Left ventricle myocardium inferior (tissue), 1 donor: ENCODE measurements around the gene SPINDOC. TPM values are rescaled to one million over a fixed set of nuclear protein-coding genes. Genes with fewer than 3 reads are reported as not detected.
"Not testable (repeated sequence)": the region's sequence is repeated elsewhere in the genome, so short reads cannot be mapped to it uniquely, and the experiment has no call there.

Experiments
- DNase-seq: peaks from one replicate; pipeline ENCODE4 v3.0.0-alpha.2; 2020
- H3K27ac ChIP-seq: fragments of 200-600 bp; replicated peaks from 2 replicates; pipeline ENCODE4 v1.8.0; 2021
- H3K27me3 ChIP-seq: fragments of 200-600 bp; 2 replicates; pipeline ENCODE4 v1.8.0; 2021; ENCODE audit warnings: low read depth
- H3K36me3 ChIP-seq: fragments of 200-600 bp; 2 replicates; pipeline ENCODE4 v1.8.0; 2021
- H3K4me1 ChIP-seq: fragments of 200-600 bp; 2 replicates; pipeline ENCODE4 v1.8.0; 2021
- H3K4me3 ChIP-seq: fragments of 200-600 bp; 2 replicates; pipeline ENCODE4 v1.8.0; 2021; ENCODE audit warnings: mild to moderate bottlenecking, moderate library complexity
- H3K9me3 ChIP-seq: fragments of 200-600 bp; replicated peaks from 2 replicates; pipeline ENCODE4 v1.8.0; 2021
- intact Hi-C: fragments of 100-400 bp; cut with micrococcal nuclease; formaldehyde crosslinking; loops from one replicate; pipeline ENCODE4 v1.11.0; 2022
- total RNA-seq: library from RNA; stranded (reverse); fragmentation: NEBNext Ultra II Directional; extraction: Animal tissue kit (Norgen Biotek cat#: 25700); gene quantifications from one replicate; pipeline ENCODE4 v1.2.1, GENCODE V29; 2021
- TF ChIP-seq, protein P1 (sequence below): fragments of 200-600 bp; IDR thresholded peaks from 2 replicates; pipeline ENCODE4 v1.8.0; 2021; ENCODE audit warnings: antibody characterized with exemption, mild to moderate bottlenecking, borderline replicate concordance
- donor health status: DM: no; HTN: yes; CAD: no; lungs with severe emphysema.

SPINDOC gene
- total RNA-seq, 1 donor from 2014 or later, result 14.0 TPM

DNA sequence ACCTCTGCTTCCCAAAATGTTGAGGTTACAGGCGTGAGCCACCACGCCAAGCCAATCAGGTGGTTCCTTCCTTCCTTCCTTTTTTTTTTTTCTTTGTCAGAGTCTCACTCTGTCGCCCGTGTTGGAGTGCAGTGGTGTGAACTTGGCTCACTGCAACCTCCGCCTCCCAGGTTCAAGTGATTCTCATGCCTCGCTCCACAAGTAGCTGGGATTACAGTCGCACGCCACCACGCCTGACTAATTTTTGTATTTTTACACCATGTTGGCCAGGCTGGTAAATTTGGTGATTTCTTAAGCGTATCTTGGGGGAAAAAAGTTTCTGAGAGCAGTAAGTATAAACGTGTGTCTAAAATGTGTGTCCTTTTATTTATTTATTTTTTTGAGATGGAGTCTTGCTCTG lies 18.2 kb upstream of the SPINDOC start:
- H3K27ac ChIP-seq, result no peak overlapping the region
- TF ChIP-seq, protein P1, sequence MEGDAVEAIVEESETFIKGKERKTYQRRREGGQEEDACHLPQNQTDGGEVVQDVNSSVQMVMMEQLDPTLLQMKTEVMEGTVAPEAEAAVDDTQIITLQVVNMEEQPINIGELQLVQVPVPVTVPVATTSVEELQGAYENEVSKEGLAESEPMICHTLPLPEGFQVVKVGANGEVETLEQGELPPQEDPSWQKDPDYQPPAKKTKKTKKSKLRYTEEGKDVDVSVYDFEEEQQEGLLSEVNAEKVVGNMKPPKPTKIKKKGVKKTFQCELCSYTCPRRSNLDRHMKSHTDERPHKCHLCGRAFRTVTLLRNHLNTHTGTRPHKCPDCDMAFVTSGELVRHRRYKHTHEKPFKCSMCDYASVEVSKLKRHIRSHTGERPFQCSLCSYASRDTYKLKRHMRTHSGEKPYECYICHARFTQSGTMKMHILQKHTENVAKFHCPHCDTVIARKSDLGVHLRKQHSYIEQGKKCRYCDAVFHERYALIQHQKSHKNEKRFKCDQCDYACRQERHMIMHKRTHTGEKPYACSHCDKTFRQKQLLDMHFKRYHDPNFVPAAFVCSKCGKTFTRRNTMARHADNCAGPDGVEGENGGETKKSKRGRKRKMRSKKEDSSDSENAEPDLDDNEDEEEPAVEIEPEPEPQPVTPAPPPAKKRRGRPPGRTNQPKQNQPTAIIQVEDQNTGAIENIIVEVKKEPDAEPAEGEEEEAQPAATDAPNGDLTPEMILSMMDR, result no peak
- H3K4me1 ChIP-seq, result peaks cover 13% of the 10 kb centered on the region
- H3K4me3 ChIP-seq, result no peak overlapping the region
- intact Hi-C loops, result no loop called here
- H3K27me3 ChIP-seq, result no peaks in the 10 kb centered on the region
- H3K36me3 ChIP-seq, result no peaks in the 10 kb centered on the region
- peaks cover 24% of the 10 kb centered on the region for H3K9me3 ChIP-seq
- DNase-seq, result no peak

DNA sequence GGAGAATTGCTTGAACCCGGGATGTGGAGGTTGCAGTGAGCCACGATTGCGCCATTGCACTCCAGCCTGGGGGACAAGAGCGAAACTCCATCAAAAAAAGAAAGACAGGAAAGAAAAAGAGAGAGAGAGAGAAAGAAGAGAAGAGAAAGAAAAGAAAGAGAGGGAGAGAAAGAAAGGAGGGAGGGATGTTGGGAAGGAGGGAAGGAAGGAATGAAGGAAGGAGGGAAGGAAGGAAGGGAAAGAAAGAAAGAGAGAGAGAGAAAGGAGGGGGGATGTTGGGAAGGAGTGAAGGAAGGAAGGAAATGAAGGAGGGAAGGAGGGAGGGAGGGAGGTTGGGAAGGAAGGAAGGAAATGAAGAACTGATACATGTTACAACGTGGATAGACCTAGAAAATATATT lies 12.3 kb upstream of the SPINDOC start:
- Histone ChIP-seq H3K27me3 (no peaks in the 10 kb centered on the region), H3K9me3 (no peaks in the 10 kb centered on the region), H3K4me3 (no peak overlapping the region), H3K36me3 (no peaks in the 10 kb centered on the region), H3K4me1 (peaks cover 24% of the 10 kb centered on the region), H3K27ac (no peak overlapping the region)
- TF ChIP-seq, protein P1, result no peak
- DNase-seq, result no peak
- intact Hi-C loops, result no loop called here

DNA sequence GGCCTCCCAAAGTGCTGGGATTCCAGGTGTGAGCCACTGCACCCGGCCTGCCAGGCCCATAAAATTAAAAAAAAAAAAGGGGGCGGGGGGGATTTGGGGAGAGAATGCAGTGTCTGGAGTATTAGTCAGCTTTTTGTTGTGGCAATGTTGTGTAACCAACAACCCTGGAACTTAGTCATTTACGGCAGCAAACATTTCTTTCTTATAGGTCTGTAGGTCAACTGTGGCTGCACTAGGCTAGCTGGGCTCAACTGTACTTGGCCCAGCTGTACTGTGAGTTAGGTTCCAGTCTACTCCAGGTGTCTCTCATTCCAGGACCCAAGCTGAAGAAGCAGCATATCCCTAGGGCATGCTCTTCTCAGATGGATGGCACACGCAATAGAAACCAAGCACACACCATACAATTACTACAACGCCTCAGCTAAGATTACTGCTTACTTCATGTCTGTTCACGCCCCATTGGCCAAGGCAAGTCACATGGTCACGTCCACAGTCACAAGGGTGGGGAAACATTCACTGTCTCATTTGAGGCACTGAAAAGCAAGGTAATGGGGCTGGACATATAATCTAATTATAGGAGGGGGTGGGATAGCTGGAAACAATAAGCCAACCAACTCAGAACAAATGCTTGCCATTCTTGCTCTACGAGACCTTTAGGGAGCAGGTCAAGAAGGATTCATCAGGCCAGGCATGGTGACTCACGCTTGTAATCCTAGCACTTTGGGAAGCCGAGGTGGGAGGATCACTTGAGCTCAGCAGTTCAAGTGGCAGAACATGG lies 10.4 kb upstream of the SPINDOC start:
- no peaks in the 10 kb centered on the region for H3K9me3 ChIP-seq
- intact Hi-C loops, result no loop called here
- no peak overlapping the region for H3K4me3 ChIP-seq
- no peaks in the 10 kb centered on the region for H3K36me3 ChIP-seq
- H3K27ac ChIP-seq, result no peak overlapping the region
- DNase-seq, result no peak
- TF ChIP-seq, protein P1, result no peak
- H3K27me3 ChIP-seq, result no peaks in the 10 kb centered on the region
- H3K4me1 ChIP-seq, result peaks cover 19% of the 10 kb centered on the region

DNA sequence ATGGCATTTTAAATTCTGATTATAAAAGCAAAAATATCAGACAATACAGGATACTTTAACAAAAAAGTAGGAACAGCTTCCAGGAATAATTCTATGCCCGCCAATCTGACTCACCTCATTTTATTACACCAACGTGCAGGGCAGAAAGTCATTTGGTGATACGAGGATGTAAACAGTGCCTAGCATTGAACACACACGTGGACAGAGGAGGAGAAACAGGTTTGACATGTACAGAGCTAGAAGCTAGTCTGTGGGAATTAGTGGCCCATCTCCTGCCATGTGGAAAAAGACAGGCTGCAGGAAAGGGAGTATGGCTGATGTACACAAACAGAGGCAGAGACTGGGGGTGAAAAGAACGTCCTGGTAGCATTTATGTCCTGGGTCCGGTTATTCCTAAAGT lies 9.0 kb upstream of the SPINDOC start:
- Histone ChIP-seq H3K36me3 (no peaks in the 10 kb centered on the region), H3K4me1 (peaks cover 19% of the 10 kb centered on the region), H3K27me3 (no peaks in the 10 kb centered on the region), H3K4me3 (no peak overlapping the region), H3K9me3 (no peaks in the 10 kb centered on the region), H3K27ac (no peak overlapping the region)
- TF ChIP-seq, protein P1, result no peak
- DNase-seq, result no peak
- intact Hi-C loops, result no loop called here

DNA sequence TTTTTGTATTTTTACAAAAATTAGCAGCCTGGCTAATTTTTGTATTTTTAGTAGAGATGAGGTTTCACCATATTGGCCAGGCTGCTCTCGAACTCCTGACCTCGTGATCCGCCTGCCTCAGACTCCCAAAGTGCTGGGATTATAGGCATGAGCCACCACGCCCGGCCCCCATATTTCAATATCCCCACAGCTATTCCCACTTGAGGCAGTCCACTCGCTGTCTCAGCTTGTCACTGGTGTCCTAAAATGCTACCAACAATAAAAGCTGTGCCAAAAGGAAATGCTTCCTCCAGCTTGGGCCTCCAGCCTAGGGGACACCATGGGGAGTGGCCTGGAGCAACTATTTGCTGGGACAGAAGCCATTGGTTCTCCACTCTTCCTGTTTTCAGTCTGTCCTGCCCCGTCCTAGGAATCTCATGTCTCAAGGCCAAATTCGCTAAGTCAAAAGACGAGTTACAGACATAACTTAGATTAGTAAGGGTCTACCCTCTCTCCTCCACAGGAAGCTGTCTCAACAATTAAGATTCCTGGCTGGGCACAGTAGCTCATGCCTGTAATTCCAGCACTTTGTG lies 7.3 kb upstream of the SPINDOC start:
- H3K27me3 ChIP-seq, result no peaks in the 10 kb centered on the region
- no peak for DNase-seq
- H3K9me3 ChIP-seq, result no peaks in the 10 kb centered on the region
- peak overlapping the region; percentile 69 for H3K27ac ChIP-seq
- TF ChIP-seq, protein P1, result no peak
- intact Hi-C loops, result no loop called here
- H3K4me1 ChIP-seq, result peaks cover 12% of the 10 kb centered on the region
- H3K4me3 ChIP-seq, result no peak overlapping the region
- H3K36me3 ChIP-seq, result no peaks in the 10 kb centered on the region

DNA sequence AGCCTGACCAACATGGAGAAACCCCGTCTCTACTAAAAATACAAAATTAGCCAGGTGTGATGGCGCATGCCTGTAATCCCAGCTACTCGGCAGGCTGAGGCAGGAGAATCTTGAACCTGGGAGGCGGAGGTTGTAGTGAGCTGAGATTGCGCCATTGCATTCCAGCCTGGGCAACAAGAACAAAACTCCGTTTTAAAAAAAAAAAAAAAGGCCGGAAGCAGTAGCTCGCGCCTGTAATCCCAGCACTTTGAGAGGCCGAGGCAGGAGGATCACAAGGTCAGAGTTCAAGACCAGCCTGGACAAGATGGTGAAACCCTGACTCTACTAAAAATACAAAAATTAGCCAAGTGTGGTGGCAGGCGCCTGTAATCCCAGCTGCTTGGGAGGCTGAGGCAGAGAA lies 2.9 kb upstream of the SPINDOC start:
- H3K27me3 ChIP-seq, H3K4me3 ChIP-seq, H3K36me3 ChIP-seq, DNase-seq, H3K27ac ChIP-seq, H3K9me3 ChIP-seq, intact Hi-C loops: not testable (repeated sequence)
- H3K4me1 ChIP-seq, result peaks cover 39% of the 10 kb centered on the region
